Activated naive CD8-positive, alpha-beta T cell (primary cell): ENCODE results near the gene TMEM52B.
"Not testable (repeated sequence)": the region's sequence is repeated elsewhere in the genome, so short reads cannot be mapped to it uniquely, and the experiment has no call there.

Experiments
- H3K27ac Mint-ChIP-seq: one replicate; pipeline ENCODE4 v1.8.0; 2021; ENCODE audit warnings: mixed read lengths
- H3K27me3 Mint-ChIP-seq: one replicate; pipeline ENCODE4 v1.8.0; 2021; ENCODE audit warnings: mixed read lengths
- H3K36me3 Mint-ChIP-seq: one replicate; pipeline ENCODE4 v1.8.0; 2021; ENCODE audit warnings: mixed read lengths
- H3K4me1 Mint-ChIP-seq: one replicate; pipeline ENCODE4 v1.8.0; 2021; ENCODE audit warnings: low read depth, mixed read lengths
- H3K4me3 Mint-ChIP-seq: one replicate; pipeline ENCODE4 v1.8.0; 2021; ENCODE audit warnings: mild to moderate bottlenecking, mixed read lengths
- H3K9me3 Mint-ChIP-seq: one replicate; pipeline ENCODE4 v1.8.0; 2021; ENCODE audit warnings: low read depth, mixed read lengths

The TMEM52B gene

GRCh38 chr12:10186958-10187357, 8.1 kb downstream of the TMEM52B start:
- H3K4me1 Mint-ChIP-seq, H3K27ac Mint-ChIP-seq, H3K36me3 Mint-ChIP-seq, H3K4me3 Mint-ChIP-seq, H3K27me3 Mint-ChIP-seq, H3K9me3 Mint-ChIP-seq: not testable (repeated sequence)

- H3K27me3 Mint-ChIP-seq = peaks cover 4% of the 10 kb centered on the region
- H3K4me3 Mint-ChIP-seq = no peak overlapping the region
- H3K9me3 Mint-ChIP-seq = no peaks in the 10 kb centered on the region
- no peaks in the 10 kb centered on the region for H3K36me3 Mint-ChIP-seq
- H3K27ac Mint-ChIP-seq = no peak overlapping the region
- H3K4me1 Mint-ChIP-seq = peaks cover 5% of the 10 kb centered on the region
Observed at GRCh38 chr12:10189653-10190052, 10.8 kb downstream of the TMEM52B start.

DNA sequence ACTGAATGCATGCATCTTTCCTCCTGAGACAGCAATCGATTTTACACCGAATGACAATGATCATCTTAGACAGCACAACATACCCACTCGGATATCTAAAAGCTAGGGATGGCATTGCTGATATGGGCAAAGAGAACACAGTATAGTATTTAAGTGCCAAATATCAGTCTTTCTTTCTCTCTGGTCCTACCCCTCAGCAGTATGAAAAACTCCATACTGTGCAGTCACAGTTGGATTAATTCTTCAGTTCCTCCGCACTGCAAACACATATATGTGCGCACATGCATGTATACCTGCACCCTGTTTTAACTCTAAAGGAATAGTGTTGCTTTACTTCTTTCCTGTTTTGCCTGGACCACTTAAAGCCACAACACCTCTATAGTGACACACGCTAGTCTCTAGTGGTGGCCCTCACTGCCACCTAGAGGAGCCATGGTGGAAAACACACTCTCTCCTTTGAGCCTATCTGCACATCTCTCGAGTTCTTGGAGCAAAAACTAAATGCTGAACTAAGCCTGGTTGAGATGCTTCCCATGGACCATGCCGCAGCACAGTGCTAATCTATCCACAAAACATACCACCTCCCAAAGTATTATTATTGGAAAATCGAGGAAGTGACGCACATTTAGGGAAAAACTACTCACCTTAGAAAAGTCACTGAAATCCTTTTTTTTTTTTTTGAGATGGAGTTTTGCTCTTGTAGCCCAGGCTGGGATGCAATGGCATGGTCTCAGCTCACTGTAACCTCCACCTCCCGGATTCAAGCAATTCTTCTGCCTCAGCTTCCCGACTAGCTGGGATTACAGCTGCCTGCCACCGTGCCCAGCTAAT, 11.9 kb downstream of the TMEM52B start:
- H3K9me3 Mint-ChIP-seq = no peaks in the 10 kb centered on the region
- no peaks in the 10 kb centered on the region for H3K36me3 Mint-ChIP-seq
- H3K4me1 Mint-ChIP-seq = peaks cover 5% of the 10 kb centered on the region
- peaks cover 7% of the 10 kb centered on the region for H3K27me3 Mint-ChIP-seq
- no peak overlapping the region for H3K27ac Mint-ChIP-seq
- no peak overlapping the region for H3K4me3 Mint-ChIP-seq

DNA sequence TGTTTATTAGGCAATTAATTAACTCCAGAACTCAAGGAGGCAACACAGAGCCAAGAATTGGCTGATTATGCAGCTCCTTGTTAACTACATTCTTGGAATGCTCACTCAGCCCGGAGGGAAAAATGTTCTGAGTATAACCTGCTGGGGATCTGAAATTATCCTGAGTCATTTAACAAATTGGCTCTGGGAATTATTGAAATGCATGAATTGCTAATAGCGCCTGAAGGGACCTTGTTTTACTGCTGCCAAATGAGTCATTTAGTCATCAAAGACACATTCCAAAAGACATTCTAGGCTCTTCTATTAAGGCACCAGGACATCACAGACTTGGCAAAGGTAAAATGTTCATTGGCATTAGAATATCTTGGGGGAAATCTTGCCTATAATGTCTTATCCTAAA, 13.0 kb downstream of the TMEM52B start:
- Mint-ChIP-seq H3K27ac (no peak overlapping the region), H3K9me3 (no peaks in the 10 kb centered on the region), H3K27me3 (peaks cover 7% of the 10 kb centered on the region), H3K4me3 (no peak overlapping the region), H3K4me1 (peaks cover 5% of the 10 kb centered on the region), H3K36me3 (no peaks in the 10 kb centered on the region)

DNA sequence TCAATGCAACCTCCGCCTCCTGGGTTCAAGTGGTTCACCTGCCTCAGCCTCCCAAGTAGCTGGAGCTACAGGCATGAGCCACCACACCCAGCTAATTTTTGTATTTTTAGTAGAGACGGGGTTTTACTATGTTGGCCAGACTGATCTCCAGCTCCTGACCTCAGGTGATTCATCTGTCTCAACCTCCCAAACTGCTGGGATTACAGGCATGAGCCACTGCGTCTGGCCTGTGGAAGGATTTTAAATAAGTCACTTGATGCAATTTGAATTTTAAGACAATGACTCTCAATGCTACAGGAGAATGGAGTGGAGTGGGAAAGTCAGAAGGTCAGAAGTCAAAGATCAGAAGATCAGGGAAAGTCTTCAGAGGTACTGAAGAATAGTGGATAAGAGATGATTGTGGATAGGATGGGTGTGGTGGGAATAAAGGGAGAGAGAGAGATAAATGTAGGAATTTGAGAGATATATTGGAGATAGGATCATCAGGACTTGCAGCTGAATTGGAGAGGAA, 15.4 kb downstream of the TMEM52B start:
- H3K27me3 Mint-ChIP-seq = peaks cover 7% of the 10 kb centered on the region
- H3K27ac Mint-ChIP-seq = no peak overlapping the region
- H3K4me1 Mint-ChIP-seq = peaks cover 5% of the 10 kb centered on the region
- H3K9me3 Mint-ChIP-seq = no peaks in the 10 kb centered on the region
- H3K4me3 Mint-ChIP-seq = no peak overlapping the region
- no peaks in the 10 kb centered on the region for H3K36me3 Mint-ChIP-seq

- peaks cover 7% of the 10 kb centered on the region for H3K27me3 Mint-ChIP-seq
- no peaks in the 10 kb centered on the region for H3K9me3 Mint-ChIP-seq
- H3K4me3 Mint-ChIP-seq = no peak overlapping the region
- H3K36me3 Mint-ChIP-seq = no peaks in the 10 kb centered on the region
- H3K27ac Mint-ChIP-seq = no peak overlapping the region
- H3K4me1 Mint-ChIP-seq = no peaks in the 10 kb centered on the region
Observed at GRCh38 chr12:10196210-10196609, 17.4 kb downstream of the TMEM52B start.

GRCh38 chr12:10197879-10198278, 19.0 kb downstream of the TMEM52B start:
- no peaks in the 10 kb centered on the region for H3K4me1 Mint-ChIP-seq
- no peak overlapping the region for H3K4me3 Mint-ChIP-seq
- H3K9me3 Mint-ChIP-seq = no peaks in the 10 kb centered on the region
- no peaks in the 10 kb centered on the region for H3K36me3 Mint-ChIP-seq
- no peak overlapping the region for H3K27ac Mint-ChIP-seq
- H3K27me3 Mint-ChIP-seq = peaks cover 7% of the 10 kb centered on the region

GRCh38 chr12:10204495-10204894, 25.7 kb downstream of the TMEM52B start:
- not testable (repeated sequence) for H3K4me3 Mint-ChIP-seq, H3K36me3 Mint-ChIP-seq, H3K4me1 Mint-ChIP-seq, H3K27me3 Mint-ChIP-seq, H3K9me3 Mint-ChIP-seq, H3K27ac Mint-ChIP-seq

GRCh38 chr12:10205220-10205807, 26.5 kb downstream of the TMEM52B start:
- Mint-ChIP-seq H3K4me1 (no peaks in the 10 kb centered on the region), H3K36me3 (no peaks in the 10 kb centered on the region), H3K4me3 (no peak overlapping the region), H3K27me3 (peaks cover 2% of the 10 kb centered on the region), H3K9me3 (no peaks in the 10 kb centered on the region), H3K27ac (no peak overlapping the region)

DNA sequence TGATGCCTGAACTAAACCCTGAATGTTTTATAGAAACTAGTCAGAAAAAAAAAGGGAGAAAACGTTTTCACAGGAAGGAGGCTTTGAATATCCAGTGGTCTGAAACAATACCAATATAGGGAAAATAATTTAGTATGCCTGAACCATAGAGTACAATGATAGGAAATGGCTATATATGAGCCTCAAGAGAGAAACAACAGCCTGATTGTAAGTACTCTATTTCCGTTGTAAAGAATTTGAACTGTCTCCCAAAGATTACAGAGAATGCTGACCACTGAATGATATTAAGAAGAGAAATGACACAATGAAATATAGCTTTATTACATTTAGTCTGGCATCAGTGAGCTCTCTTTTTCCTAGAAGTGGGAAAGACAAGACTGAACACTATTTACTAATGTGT, 28.3 kb downstream of the TMEM52B start:
- Mint-ChIP-seq H3K27me3 (peaks cover 2% of the 10 kb centered on the region), H3K9me3 (no peaks in the 10 kb centered on the region), H3K27ac (no peak overlapping the region), H3K4me1 (peaks cover 4% of the 10 kb centered on the region), H3K36me3 (no peaks in the 10 kb centered on the region), H3K4me3 (no peak overlapping the region)

DNA sequence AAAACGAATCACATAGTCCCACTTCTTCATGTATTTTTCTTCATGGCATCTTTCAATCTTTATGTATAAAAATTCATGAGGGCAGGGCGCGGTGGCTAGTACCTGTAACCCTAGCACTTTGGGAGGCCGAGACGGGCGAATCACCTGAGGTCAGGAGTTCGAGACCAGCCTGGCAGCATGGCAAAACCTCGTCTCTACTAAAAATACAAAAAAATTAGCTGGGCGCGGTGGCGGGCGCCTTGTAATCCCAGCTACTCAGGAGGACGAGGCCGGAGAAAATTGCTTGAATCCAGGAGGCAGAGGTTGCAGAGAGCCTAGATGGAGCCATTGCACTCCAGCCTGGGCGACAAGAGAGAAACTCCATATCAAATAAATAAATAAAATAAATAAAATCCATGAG, 31.4 kb downstream of the TMEM52B start:
- Mint-ChIP-seq H3K27me3 (no peaks in the 10 kb centered on the region), H3K9me3 (no peaks in the 10 kb centered on the region), H3K36me3 (no peaks in the 10 kb centered on the region), H3K4me3 (no peak overlapping the region), H3K4me1 (peaks cover 25% of the 10 kb centered on the region), H3K27ac (no peak overlapping the region)

DNA sequence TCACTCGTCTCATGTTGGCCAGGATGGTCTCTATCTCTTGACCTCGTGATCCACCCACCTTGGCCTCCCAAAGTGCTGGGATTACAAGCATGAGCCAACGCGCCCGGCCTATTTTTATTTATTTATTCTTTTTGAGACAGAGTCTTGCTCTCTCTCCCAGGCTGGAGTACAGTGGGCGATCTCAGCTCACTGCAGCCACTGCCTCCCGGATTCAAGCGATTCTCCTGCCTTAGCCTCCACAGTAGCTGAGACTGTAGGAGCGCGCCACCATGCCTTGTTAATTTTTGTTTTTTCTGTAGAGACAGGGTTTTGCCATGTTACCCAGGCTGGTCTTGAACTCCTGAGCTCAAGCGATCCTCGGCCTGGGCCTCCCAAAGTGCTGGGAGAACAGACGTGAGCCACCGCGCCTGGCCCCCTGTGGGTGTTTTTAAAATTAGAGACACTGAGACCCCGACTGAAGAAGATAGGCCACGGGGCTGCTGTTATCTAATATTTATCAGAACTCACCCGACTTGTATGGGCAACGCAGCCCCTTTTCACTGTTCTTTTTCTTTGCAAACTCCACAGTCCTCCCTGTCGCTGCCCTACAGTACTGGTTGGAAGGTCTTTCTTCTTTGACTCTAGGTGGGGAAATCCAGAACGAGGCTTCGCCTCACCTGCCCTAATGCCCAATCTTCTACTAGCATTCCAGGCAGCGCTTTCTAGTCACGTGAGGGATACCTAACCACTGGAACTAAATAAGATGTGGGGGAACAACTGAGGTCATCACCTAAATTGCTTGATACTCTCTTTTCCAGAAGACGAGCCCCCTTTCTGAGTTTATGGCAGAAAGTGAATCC, 32.5 kb downstream of the TMEM52B start:
- Mint-ChIP-seq H3K36me3 (no peaks in the 10 kb centered on the region), H3K27me3 (no peaks in the 10 kb centered on the region), H3K27ac (no peak overlapping the region), H3K9me3 (no peaks in the 10 kb centered on the region), H3K4me3 (no peak overlapping the region), H3K4me1 (peaks cover 34% of the 10 kb centered on the region)

- Mint-ChIP-seq H3K27me3 (no peaks in the 10 kb centered on the region), H3K9me3 (no peaks in the 10 kb centered on the region), H3K27ac (peak overlapping the region; percentile 95), H3K4me3 (peak overlapping the region; percentile 95), H3K36me3 (no peaks in the 10 kb centered on the region), H3K4me1 (peaks cover 34% of the 10 kb centered on the region)
Observed at GRCh38 chr12:10211940-10212738, 33.3 kb downstream of the TMEM52B start.

- no peaks in the 10 kb centered on the region for H3K27me3 Mint-ChIP-seq
- peaks cover 34% of the 10 kb centered on the region for H3K4me1 Mint-ChIP-seq
- H3K27ac Mint-ChIP-seq = peak within 1 kb of the TSS; percentile 95
- no peaks in the 10 kb centered on the region for H3K36me3 Mint-ChIP-seq
- peak within 1 kb of the TSS; percentile 95 for H3K4me3 Mint-ChIP-seq
- no peaks in the 10 kb centered on the region for H3K9me3 Mint-ChIP-seq
Observed at GRCh38 chr12:10212739-10213131, 33.9 kb downstream of the TMEM52B start, which contains the start of gene GABARAPL1. Gene GABARAPL1, plus strand, starts transcription at chr12:10212877. Its CDS starts 253 bp downstream, at chr12:10213130.
